ENCODE measurements around the gene MRPL52. TPM values are rescaled to one million over a fixed set of nuclear protein-coding genes. Genes with fewer than 3 reads are reported as not detected.
A peak's percentile ranks its signal among the peaks of the same experiment; 100 is the strongest.

Gene MRPL52
- total and polyA plus RNA-seq, 2 of the 13 experiments (the other 11 are each of a cell fraction or from before 2014, with no cell fraction given), result 118 to 329 TPM

DNA sequence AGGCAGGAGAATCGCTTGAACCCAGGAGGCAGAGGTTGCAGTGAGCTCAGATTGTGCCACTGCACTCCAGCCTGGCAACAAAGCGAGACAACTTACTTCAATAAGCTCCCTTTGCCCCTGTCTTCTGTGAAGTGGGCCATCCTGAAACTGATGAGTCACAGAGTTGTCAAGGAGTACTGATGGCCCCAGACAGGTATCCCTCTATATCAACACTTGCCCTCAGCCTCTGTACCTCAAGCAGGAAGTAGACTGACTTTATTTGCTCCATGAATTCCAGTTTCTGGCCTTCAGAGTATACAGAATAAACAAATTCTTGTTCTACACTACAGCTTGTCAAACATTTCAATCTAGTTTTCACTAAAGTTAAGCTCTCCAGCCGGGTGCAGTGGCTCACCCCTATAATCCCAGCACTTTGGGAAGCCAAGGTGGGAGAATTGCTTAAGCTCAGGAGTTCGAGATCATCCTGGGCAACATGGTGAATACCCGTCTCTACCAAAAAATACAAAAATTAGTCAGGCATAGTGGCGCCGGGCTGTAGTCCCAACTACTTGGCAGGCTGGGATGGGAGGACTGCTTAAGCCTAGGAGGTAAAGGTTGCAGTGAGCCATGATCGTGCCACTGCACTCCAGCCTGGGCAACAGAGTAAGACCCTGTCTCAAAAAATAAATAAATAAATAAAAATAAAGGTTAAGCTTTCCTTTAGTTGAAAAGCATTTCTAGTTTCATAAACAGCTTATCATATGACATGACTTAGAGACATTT lies 25.5 kb downstream of the MRPL52 start (continued):
- TF ChIP-seq PLSCR1 (CRISPR knock-in tag; IDR thresholded peaks at IDR 0.05; ENCODE audit: borderline replicate concordance) (no peak), SIX4 (CRISPR knock-in tag; IDR thresholded peaks at IDR 0.05) (no peak), ZFP41 (CRISPR knock-in tag; IDR thresholded peaks at IDR 0.05; ENCODE audit: borderline replicate concordance) (no peak), TBL1XR1 (IDR thresholded peaks at IDR 0.05; ENCODE audit: borderline replicate concordance, low read length, partially characterized antibody) (no peak), U2AF1 (optimal IDR thresholded peaks at IDR 0.05; ENCODE audit: low read depth, low read length) (no peak), ZBTB14 (CRISPR knock-in tag; IDR thresholded peaks at IDR 0.05) (no peak), ZFX (CRISPR knock-in tag; IDR thresholded peaks at IDR 0.05; ENCODE audit: low read depth) (0 out of 2 replicates have a peak, but pooled peaks have one; percentile 11), TOPORS (CRISPR knock-in tag; IDR thresholded peaks at IDR 0.05) (no peak), ZNF720 (CRISPR knock-in tag; IDR thresholded peaks at IDR 0.05) (no peak)
- TF ChIP-seq, protein P1, sequence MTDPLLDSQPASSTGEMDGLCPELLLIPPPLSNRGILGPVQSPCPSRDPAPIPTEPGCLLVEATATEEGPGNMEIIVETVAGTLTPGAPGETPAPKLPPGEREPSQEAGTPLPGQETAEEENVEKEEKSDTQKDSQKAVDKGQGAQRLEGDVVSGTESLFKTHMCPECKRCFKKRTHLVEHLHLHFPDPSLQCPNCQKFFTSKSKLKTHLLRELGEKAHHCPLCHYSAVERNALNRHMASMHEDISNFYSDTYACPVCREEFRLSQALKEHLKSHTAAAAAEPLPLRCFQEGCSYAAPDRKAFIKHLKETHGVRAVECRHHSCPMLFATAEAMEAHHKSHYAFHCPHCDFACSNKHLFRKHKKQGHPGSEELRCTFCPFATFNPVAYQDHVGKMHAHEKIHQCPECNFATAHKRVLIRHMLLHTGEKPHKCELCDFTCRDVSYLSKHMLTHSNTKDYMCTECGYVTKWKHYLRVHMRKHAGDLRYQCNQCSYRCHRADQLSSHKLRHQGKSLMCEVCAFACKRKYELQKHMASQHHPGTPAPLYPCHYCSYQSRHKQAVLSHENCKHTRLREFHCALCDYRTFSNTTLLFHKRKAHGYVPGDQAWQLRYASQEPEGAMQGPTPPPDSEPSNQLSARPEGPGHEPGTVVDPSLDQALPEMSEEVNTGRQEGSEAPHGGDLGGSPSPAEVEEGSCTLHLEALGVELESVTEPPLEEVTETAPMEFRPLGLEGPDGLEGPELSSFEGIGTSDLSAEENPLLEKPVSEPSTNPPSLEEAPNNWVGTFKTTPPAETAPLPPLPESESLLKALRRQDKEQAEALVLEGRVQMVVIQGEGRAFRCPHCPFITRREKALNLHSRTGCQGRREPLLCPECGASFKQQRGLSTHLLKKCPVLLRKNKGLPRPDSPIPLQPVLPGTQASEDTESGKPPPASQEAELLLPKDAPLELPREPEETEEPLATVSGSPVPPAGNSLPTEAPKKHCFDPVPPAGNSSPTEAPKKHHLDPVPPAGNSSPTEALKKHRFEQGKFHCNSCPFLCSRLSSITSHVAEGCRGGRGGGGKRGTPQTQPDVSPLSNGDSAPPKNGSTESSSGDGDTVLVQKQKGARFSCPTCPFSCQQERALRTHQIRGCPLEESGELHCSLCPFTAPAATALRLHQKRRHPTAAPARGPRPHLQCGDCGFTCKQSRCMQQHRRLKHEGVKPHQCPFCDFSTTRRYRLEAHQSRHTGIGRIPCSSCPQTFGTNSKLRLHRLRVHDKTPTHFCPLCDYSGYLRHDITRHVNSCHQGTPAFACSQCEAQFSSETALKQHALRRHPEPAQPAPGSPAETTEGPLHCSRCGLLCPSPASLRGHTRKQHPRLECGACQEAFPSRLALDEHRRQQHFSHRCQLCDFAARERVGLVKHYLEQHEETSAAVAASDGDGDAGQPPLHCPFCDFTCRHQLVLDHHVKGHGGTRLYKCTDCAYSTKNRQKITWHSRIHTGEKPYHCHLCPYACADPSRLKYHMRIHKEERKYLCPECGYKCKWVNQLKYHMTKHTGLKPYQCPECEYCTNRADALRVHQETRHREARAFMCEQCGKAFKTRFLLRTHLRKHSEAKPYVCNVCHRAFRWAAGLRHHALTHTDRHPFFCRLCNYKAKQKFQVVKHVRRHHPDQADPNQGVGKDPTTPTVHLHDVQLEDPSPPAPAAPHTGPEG (CRISPR knock-in tag; IDR thresholded peaks at IDR 0.05), result 0 out of 2 replicates have a peak, but pooled peaks have one; percentile 34

All from HepG2 (cell line).